Keratinocyte (primary cell): ENCODE results near the gene NCS1.

Source experiments
- EZH2 ChIP-seq: IDR thresholded peaks from one replicate; pipeline ENCODE4 v1.6.1; 2012; ENCODE audit warnings: inconsistent platforms, mild to moderate bottlenecking, low read length, moderate library complexity
- TF ChIP-seq, protein P1 (sequence below), 3 experiments: IDR thresholded peaks in 1 of 3; conservative IDR thresholded peaks in 1 of 3; optimal IDR thresholded peaks in 1 of 3; 2 replicates in 2 of 3; 3 replicates in 1 of 3; pipeline versions ENCODE3 to v1.5.1; 2011; ENCODE audit warnings: low read length in 3 of 3, mild to moderate bottlenecking in 3 of 3, moderate library complexity in 2 of 3, control low read depth in 1 of 3, inconsistent platforms in 1 of 3; ENCODE audit not compliant: insufficient read depth in 2 of 3; ENCODE audit errors: extremely low read depth in 1 of 3

GRCh38 chr9:130265431-130266235, 93.4 kb downstream of the NCS1 start, which contains the start of gene HMCN2:
- TF ChIP-seq, protein P1, sequence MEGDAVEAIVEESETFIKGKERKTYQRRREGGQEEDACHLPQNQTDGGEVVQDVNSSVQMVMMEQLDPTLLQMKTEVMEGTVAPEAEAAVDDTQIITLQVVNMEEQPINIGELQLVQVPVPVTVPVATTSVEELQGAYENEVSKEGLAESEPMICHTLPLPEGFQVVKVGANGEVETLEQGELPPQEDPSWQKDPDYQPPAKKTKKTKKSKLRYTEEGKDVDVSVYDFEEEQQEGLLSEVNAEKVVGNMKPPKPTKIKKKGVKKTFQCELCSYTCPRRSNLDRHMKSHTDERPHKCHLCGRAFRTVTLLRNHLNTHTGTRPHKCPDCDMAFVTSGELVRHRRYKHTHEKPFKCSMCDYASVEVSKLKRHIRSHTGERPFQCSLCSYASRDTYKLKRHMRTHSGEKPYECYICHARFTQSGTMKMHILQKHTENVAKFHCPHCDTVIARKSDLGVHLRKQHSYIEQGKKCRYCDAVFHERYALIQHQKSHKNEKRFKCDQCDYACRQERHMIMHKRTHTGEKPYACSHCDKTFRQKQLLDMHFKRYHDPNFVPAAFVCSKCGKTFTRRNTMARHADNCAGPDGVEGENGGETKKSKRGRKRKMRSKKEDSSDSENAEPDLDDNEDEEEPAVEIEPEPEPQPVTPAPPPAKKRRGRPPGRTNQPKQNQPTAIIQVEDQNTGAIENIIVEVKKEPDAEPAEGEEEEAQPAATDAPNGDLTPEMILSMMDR (optimal IDR thresholded peaks at IDR 0.05 in 1 of 3, IDR thresholded peaks at IDR 0.05 in 1 of 3, conservative IDR thresholded peaks at IDR 0.05 in 1 of 3; ENCODE audit: extremely low read depth in 1 of 3, insufficient read depth in 2 of 3, low read length in 3 of 3): no peak
- peak; percentile 81 for TF ChIP-seq EZH2
